ENCODE results near the gene FAM161B. TPM values are rescaled to one million over a fixed set of nuclear protein-coding genes. Genes with fewer than 3 reads are reported as not detected.

Gene FAM161B
- total RNA-seq, 6 donors from 2014 or later = 2.6 to 6.2 (median 4.0) TPM

- ATAC-seq (ENCODE audit: low FRiP score in 2 of 2) = no peak
- H3K4me3 ChIP-seq = no peak overlapping the region
- DNase-seq = no peak
- H3K9me3 ChIP-seq = no peaks in the 10 kb centered on the region
- H3K27ac ChIP-seq = no peak overlapping the region
- no peaks in the 10 kb centered on the region for H3K4me1 ChIP-seq
- WGBS, 2 donors = 72 to 75% methylated on average over 3 to 4 of the region's 4 CpGs
- TF ChIP-seq POLR2AphosphoS5 (IDR thresholded peaks at IDR 0.05) (no peak), EP300 (IDR thresholded peaks at IDR 0.05) (no peak), POLR2A (IDR thresholded peaks at IDR 0.05) (no peak)
- H3K27me3 ChIP-seq = no peaks in the 10 kb centered on the region
- H3K36me3 ChIP-seq = peaks cover 0 to 21% (median 8%) of the 10 kb centered on the region in 4 donors
Measured at GRCh38 chr14:73977896-73978295, 28.0 kb upstream of the FAM161B start.

DNA sequence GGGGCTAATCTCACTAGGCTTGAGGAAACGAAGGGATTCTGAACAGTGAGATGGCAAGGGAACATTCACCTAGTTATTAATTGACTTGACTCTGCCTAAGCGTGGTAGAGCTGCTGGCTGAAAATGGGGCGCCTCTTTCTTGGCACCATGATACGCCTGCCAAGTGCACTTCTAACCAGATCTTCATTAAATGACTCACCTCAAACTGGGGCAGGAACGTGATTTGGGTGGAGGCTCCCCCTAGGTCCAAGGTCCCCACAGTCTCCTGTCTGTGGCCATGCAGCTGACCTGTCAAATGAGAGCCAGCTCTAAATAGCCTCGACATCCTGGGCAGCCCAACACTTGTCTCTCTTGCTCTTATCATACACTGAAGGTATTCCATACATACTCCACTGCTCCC lies 26.2 kb upstream of the FAM161B start:
- Histone ChIP-seq H3K27ac (no peak overlapping the region), H3K4me3 (no peak overlapping the region), H3K27me3 (no peaks in the 10 kb centered on the region), H3K9me3 (no peaks in the 10 kb centered on the region), H3K36me3 (peaks cover 0 to 30% (median 12%) of the 10 kb centered on the region in 4 donors), H3K4me1 (no peaks in the 10 kb centered on the region)
- WGBS, 2 donors = 74 to 84% methylated on average over 5 to 6 of the region's 6 CpGs
- ATAC-seq (ENCODE audit: low FRiP score in 2 of 2) (no peak), DNase-seq (no peak)
- TF ChIP-seq CTCF (IDR thresholded peaks at IDR 0.05) = no peak
- no peak for TF ChIP-seq POLR2AphosphoS5 (IDR thresholded peaks at IDR 0.05)
- no peak for TF ChIP-seq POLR2A (IDR thresholded peaks at IDR 0.05)
- no peak for TF ChIP-seq EP300 (IDR thresholded peaks at IDR 0.05)

DNA sequence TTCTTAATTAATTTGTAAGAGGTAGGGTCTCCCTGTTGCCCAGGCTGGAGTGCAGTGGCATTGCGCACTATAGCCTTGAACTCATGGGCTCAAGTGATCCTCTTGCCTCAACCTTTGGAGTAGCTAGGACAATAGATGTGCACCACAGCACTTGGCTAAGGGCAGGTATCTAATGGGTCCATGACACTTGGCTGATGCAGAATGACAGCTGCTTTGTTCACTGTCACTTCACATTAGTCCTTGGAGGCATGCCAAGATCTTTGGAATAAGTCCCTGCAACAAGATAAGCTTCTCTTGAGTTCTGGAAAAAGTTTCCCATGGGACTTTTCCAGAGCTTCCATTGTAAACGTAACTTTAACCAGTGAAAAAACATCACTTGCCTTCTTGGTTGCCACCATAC lies 23.6 kb upstream of the FAM161B start:
- Histone ChIP-seq H3K4me3 (no peak overlapping the region), H3K9me3 (no peaks in the 10 kb centered on the region), H3K27ac (no peak overlapping the region), H3K27me3 (no peaks in the 10 kb centered on the region), H3K4me1 (no peaks in the 10 kb centered on the region), H3K36me3 (peaks cover 3 to 51% (median 24%) of the 10 kb centered on the region in 4 donors)
- 77 to 79% methylated on average over 2 of the region's 2 CpGs for WGBS, 2 donors
- no peak for TF ChIP-seq EP300 (IDR thresholded peaks at IDR 0.05)
- no peak for TF ChIP-seq CTCF (IDR thresholded peaks at IDR 0.05)
- no peak for TF ChIP-seq POLR2AphosphoS5 (IDR thresholded peaks at IDR 0.05)
- no peak for TF ChIP-seq POLR2A (IDR thresholded peaks at IDR 0.05)
- DNase-seq (no peak), ATAC-seq (ENCODE audit: low FRiP score in 2 of 2) (no peak)

DNA sequence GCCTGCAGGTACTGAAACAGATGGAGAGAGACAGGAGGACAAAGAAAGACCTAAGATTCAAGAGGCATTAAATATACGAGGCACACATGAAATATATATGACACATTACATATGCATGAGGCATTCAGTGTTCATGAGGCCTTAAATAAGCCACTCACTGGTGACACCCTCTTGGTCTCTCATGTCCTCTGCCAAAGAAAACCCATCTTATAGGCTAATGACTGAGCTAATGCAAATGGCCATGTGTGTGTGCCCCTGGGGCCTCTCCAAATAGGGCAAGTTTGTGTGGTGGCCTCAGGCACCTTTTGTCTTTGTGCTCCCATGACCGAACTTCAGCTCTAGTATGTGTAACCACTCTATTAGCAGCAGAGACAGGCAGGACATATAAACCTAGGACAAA lies 19.0 kb upstream of the FAM161B start:
- Histone ChIP-seq H3K27me3 (no peaks in the 10 kb centered on the region), H3K4me3 (no peak overlapping the region), H3K27ac (no peak overlapping the region), H3K9me3 (no peaks in the 10 kb centered on the region), H3K4me1 (no peaks in the 10 kb centered on the region), H3K36me3 (peaks cover 3 to 55% (median 28%) of the 10 kb centered on the region in 4 donors)
- no peak for TF ChIP-seq EP300 (IDR thresholded peaks at IDR 0.05)
- TF ChIP-seq CTCF (IDR thresholded peaks at IDR 0.05) = no peak
- no peak for TF ChIP-seq POLR2A (IDR thresholded peaks at IDR 0.05)
- DNase-seq (no peak), ATAC-seq (ENCODE audit: low FRiP score in 2 of 2) (no peak)
- WGBS, 2 donors = 93 to 98% methylated on average over 2 of the region's 2 CpGs

GRCh38 chr14:73965216-73965615 lies 15.3 kb upstream of the FAM161B start:
- 93 to 96% methylated on average over 4 of the region's 4 CpGs for WGBS, 2 donors

More at GRCh38 chr14:73965216-73965615, 15.3 kb upstream of the FAM161B start:
- ATAC-seq (ENCODE audit: low FRiP score in 2 of 2) (no peak), DNase-seq (no peak)
- Histone ChIP-seq H3K4me3 (no peak overlapping the region), H3K27me3 (no peaks in the 10 kb centered on the region), H3K27ac (no peak overlapping the region), H3K36me3 (peaks cover 28 to 69% (median 47%) of the 10 kb centered on the region in 4 donors), H3K9me3 (no peaks in the 10 kb centered on the region), H3K4me1 (no peaks in the 10 kb centered on the region)
- TF ChIP-seq POLR2A (IDR thresholded peaks at IDR 0.05) (no peak), EP300 (IDR thresholded peaks at IDR 0.05) (no peak), POLR2AphosphoS5 (IDR thresholded peaks at IDR 0.05) (no peak), CTCF (IDR thresholded peaks at IDR 0.05) (no peak)
